Measurements from ENCODE around the gene DNAH2.
"Not testable (repeated sequence)": the region's sequence is repeated elsewhere in the genome, so short reads cannot be mapped to it uniquely, and the experiment has no call there.

The DNAH2 gene

DNA sequence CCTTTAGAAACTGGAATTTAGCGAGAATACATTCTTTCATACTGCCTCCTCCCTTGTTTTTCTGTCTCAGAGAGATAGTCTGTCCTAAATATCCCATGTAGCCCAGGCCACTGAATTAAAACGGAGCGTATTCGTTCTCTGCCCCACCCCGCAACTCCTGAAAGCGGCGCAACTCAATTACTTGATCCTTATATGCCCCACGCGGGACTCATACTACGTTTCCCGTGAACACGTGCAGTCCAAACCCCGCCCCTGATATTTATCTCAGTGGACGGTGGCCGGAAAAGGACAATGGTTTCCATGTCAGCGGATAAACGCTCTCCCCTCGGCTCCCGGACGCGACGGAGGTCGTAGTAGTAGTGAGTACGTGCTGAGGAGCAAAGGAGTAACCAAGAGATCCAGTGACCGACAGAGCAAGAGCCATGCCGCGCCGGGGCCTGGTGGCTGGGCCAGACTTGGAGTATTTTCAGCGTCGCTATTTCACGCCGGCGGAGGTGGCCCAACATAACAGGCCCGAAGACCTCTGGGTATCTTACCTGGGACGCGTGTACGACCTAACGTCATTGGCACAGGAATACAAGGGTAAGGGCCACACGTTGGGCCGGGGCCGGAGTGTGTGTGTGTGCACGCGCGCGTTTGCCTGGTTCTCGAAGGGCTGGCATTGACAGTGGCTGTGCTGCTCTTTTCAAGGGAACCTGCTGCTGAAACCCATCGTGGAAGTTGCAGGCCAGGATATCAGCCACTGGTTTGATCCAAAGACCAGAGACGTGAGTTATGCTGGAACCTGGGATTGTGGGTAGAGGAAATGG lies 140.4 kb downstream of the DNAH2 start, which contains the start of gene CYB5D1:
Gene CYB5D1, plus strand, starts transcription at position 291 of the 809 bp plus-strand sequence. Its CDS starts 132 bp downstream, at position 423.
- Histone ChIP-seq H3K4me1 (peaks cover 0 to 39% (median 34%) of the 10 kb centered on the region in 4 donors), H3K27me3 (no peaks in the 10 kb centered on the region), H3K36me3 (peaks cover 4 to 12% (median 11%) of the 10 kb centered on the region in 3 donors), H3K9me3 (no peaks in the 10 kb centered on the region), H3K4me3 (peak within 1 kb of the TSS; percentile 66 to 77), H3K27ac (peak within 1 kb of the TSS; percentile 89 to 90)
- TF ChIP-seq, protein P1, sequence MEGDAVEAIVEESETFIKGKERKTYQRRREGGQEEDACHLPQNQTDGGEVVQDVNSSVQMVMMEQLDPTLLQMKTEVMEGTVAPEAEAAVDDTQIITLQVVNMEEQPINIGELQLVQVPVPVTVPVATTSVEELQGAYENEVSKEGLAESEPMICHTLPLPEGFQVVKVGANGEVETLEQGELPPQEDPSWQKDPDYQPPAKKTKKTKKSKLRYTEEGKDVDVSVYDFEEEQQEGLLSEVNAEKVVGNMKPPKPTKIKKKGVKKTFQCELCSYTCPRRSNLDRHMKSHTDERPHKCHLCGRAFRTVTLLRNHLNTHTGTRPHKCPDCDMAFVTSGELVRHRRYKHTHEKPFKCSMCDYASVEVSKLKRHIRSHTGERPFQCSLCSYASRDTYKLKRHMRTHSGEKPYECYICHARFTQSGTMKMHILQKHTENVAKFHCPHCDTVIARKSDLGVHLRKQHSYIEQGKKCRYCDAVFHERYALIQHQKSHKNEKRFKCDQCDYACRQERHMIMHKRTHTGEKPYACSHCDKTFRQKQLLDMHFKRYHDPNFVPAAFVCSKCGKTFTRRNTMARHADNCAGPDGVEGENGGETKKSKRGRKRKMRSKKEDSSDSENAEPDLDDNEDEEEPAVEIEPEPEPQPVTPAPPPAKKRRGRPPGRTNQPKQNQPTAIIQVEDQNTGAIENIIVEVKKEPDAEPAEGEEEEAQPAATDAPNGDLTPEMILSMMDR (IDR thresholded peaks at IDR 0.05) = no peak
- DNase-seq = peak; percentile 95 to 96
- intact Hi-C loops (cut with DNase I; ENCODE audit: low total_unique reads) = loop anchor here (10.0 kb wide), 1 partner anchor 113 kb away; no protein-coding TSS in a partner anchor

DNA sequence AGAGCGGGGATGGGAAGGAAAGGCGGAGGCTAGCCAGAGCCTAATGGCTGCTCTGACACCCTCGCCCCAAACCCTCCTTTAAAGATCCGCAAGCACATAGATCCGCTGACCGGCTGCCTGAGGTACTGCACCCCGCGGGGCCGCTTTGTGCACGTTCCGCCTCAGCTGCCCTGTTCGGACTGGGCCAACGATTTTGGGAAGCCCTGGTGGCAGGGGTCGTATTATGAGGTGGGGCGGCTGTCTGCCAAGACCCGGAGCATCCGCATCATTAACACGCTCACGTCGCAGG lies 140.9 kb downstream of the DNAH2 start:
- peak in 1 of 2 donors; percentile 68 for DNase-seq
- H3K27ac ChIP-seq = peak overlapping the region; percentile 89 to 90
- intact Hi-C loops (cut with DNase I; ENCODE audit: low total_unique reads) = loop anchor here (10.0 kb wide), 1 partner anchor 114 kb away; no protein-coding TSS in a partner anchor
- peaks cover 0 to 6% (median 6%) of the 10 kb centered on the region in 3 donors for H3K36me3 ChIP-seq
- peaks cover 0 to 39% (median 34%) of the 10 kb centered on the region in 4 donors for H3K4me1 ChIP-seq
- no peaks in the 10 kb centered on the region for H3K9me3 ChIP-seq
- peak overlapping the region; percentile 66 to 77 for H3K4me3 ChIP-seq
- no peaks in the 10 kb centered on the region for H3K27me3 ChIP-seq
- TF ChIP-seq, protein P1 (IDR thresholded peaks at IDR 0.05) = peak in 1 of 2 experiments; percentile 26

DNA sequence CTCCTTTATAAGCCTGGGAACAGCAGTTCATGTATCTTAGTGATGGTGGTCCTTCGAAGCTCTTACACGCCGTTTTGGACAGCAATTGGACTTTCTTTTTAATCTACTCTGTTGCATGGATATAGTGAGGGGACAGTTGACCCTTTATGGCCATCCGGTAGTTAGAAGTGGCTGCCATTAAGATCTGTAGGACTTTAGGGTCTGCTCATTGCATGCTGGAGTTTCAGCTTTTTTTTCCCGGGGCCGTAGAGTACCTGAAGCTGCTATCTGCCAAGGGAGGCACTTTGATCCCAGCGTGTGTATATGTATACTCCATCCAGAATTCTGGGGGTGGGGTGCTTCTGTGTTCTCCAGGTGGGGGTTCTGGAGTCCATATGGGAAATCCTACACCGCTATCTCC lies 141.5 kb downstream of the DNAH2 start:
- Histone ChIP-seq H3K9me3 (no peaks in the 10 kb centered on the region), H3K4me3 (peak overlapping the region; percentile 66 to 77), H3K4me1 (peaks cover 0 to 39% (median 34%) of the 10 kb centered on the region in 4 donors), H3K27ac (peak overlapping the region; percentile 89 to 90), H3K36me3 (peaks cover 0 to 3% (median 1%) of the 10 kb centered on the region in 3 donors), H3K27me3 (no peaks in the 10 kb centered on the region)
- intact Hi-C loops (cut with DNase I; ENCODE audit: low total_unique reads) = loop anchor here (10.0 kb wide), 1 partner anchor 114 kb away; no protein-coding TSS in a partner anchor
- no peak for DNase-seq
- TF ChIP-seq, protein P1 (IDR thresholded peaks at IDR 0.05) = no peak

DNA sequence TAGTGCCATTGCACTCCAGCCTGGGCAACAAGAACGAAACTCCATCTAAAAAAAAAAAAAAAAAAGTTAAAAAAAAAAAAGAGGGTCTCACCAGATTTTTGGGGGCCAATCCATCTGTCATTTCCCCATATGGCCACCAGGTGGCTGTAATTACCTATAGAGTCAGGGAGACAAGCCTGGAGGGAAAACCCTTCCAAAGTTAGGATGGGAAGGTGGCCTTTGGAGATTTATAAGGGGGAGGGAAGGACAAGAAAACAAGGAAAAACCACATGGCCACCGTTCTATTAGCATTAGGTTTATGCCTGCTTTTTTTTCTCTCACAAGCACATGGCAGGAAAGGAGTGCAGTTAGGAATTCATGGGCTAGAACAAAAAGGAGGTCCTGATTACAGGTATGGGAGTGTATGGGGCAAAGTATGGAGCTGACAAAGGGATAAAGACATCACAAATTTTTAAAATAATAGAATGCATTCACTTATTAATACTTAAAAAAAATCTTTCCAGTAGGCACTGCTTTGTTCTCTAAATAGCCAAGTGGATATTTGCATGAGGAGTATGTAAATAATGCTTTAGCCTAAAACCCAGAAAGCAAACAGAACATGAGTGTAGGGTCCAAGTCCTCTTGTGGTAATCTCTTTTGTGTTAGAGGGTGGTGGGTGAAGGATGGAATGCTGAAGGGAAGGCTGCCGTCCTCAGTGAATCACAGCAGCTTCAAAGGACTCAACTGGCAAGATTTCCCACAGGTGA lies 145.3 kb downstream of the DNAH2 start:
- Histone ChIP-seq H3K9me3 (no peaks in the 10 kb centered on the region), H3K27ac (no peak overlapping the region), H3K36me3 (peaks cover 0 to 9% (median 0%) of the 10 kb centered on the region in 3 donors), H3K27me3 (no peaks in the 10 kb centered on the region), H3K4me1 (peaks cover 0 to 16% (median 12%) of the 10 kb centered on the region in 4 donors), H3K4me3 (no peak overlapping the region)
- intact Hi-C loops (cut with DNase I; ENCODE audit: low total_unique reads) = loop anchor here (5.0 kb wide), 2 partner anchors 34 to 124 kb away; no protein-coding TSS in a partner anchor
- no peak for DNase-seq
- TF ChIP-seq, protein P1 (IDR thresholded peaks at IDR 0.05) = peak; percentile 69 to 86

DNA sequence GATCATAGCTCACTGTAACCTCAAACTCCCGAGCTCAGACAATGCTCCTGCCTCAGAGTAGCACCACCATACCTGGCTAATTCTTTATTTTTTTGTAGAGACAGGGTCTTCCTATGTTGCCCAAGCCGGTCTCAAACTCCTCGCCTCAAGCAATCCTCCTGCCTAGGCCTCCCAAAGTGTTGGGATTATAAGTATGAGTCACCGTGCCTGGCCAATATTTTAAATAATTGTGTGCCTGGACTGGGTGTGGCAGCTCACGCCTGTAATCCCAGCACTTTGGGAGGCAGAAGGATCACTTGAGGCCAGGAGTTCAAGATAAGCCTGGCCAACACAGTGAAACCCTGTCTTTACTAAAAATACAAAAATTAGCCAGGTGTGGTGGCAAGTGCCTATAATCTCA lies 146.8 kb downstream of the DNAH2 start:
- H3K9me3 ChIP-seq, H3K36me3 ChIP-seq, DNase-seq, H3K4me1 ChIP-seq, H3K27ac ChIP-seq, H3K27me3 ChIP-seq, H3K4me3 ChIP-seq: not testable (repeated sequence)
- intact Hi-C loops (cut with DNase I; ENCODE audit: low total_unique reads) = loop anchor here (5.0 kb wide), 2 partner anchors 33 to 123 kb away; no protein-coding TSS in a partner anchor

Data from tibial artery (tissue), 4 donors.